MCF 10A (cell line): ENCODE measurements around the gene IL17C. TPM values are rescaled to one million over a fixed set of nuclear protein-coding genes. Genes with fewer than 3 reads are reported as not detected.
"Not testable (repeated sequence)": the region's sequence is repeated elsewhere in the genome, so short reads cannot be mapped to it uniquely, and the experiment has no call there.

Source experiments
- BruUV-seq: library from RNA; stranded (reverse); fragments of 400-500 nt; replicated peaks from 2 replicates; lab custom pipeline; 2021; lab: Mats Ljungman, UMichigan
- CTCF ChIA-PET: fragments of 300-600 bp; sonication (Branson Sonifier 250); formaldehyde crosslinking; extraction: SDS; loops from one replicate; lab custom pipeline; 2021; ENCODE audit warnings: antibody characterized with exemption, inconsistent platforms; lab: Yijun Ruan, JAX
- POLR2A ChIA-PET: fragments of 300-600, 350-650 bp; sonication (Branson Sonifier 250); formaldehyde crosslinking; extraction: SDS; loops from one replicate; lab custom pipeline; 2020; ENCODE audit warnings: antibody characterized with exemption, inconsistent platforms; lab: Yijun Ruan, JAX
- DNase-seq: peaks from one replicate; pipeline ENCODE4 v3.0.0-alpha.2; 2018; ENCODE audit not compliant: unreplicated experiment
- H3K27ac Mint-ChIP-seq: one replicate; pipeline ENCODE4 v1.8.0; 2022; ENCODE audit warnings: mild to moderate bottlenecking, low read depth, mixed read lengths; ENCODE audit not compliant: unreplicated experiment
- H3K27me3 Mint-ChIP-seq: one replicate; pipeline ENCODE4 v1.8.0; 2022; ENCODE audit warnings: mixed read lengths; ENCODE audit not compliant: insufficient read depth, unreplicated experiment
- H3K36me3 Mint-ChIP-seq: one replicate; pipeline ENCODE4 v1.8.0; 2022; ENCODE audit warnings: mild to moderate bottlenecking, moderate library complexity, mixed read lengths; ENCODE audit not compliant: insufficient read depth, unreplicated experiment
- H3K4me1 Mint-ChIP-seq: one replicate; pipeline ENCODE4 v1.8.0; 2022; ENCODE audit warnings: mixed read lengths; ENCODE audit not compliant: insufficient read depth, unreplicated experiment
- H3K4me3 Mint-ChIP-seq: one replicate; pipeline ENCODE4 v1.8.0; 2022; ENCODE audit warnings: mild to moderate bottlenecking, moderate library complexity, mixed read lengths; ENCODE audit not compliant: unreplicated experiment
- H3K9me3 Mint-ChIP-seq: one replicate; pipeline ENCODE4 v1.8.0; 2022; ENCODE audit warnings: mixed read lengths; ENCODE audit not compliant: unreplicated experiment
- CTCF ChIP-seq: fragments of 200-600 bp; IDR thresholded peaks from one replicate; pipeline ENCODE4 v1.8.0; 2022; ENCODE audit warnings: antibody characterized with exemption, mild to moderate bottlenecking; ENCODE audit not compliant: unreplicated experiment
- intact Hi-C: fragments of 100-400 bp; cut with micrococcal nuclease; formaldehyde crosslinking; loops from 2 replicates; pipeline ENCODE4 v1.14.1; 2022
- total RNA-seq: library from RNA; stranded (reverse); gene quantifications from 2 replicates; pipeline ENCODE4 v1.2.3, GENCODE V29; 2022

IL17C gene
- total RNA-seq, 1 experiment from 2014 or later, result not detected

- POLR2A ChIA-PET, result interaction anchor here (0.7 to 0.8 kb wide), 2 partner anchors 21 to 72 kb away, joined by 3 to 4 read pairs; no protein-coding TSS in a partner anchor
- H3K4me3 Mint-ChIP-seq, result no peak overlapping the region
- no peaks in the 10 kb centered on the region for H3K36me3 Mint-ChIP-seq
- H3K9me3 Mint-ChIP-seq, result no peaks in the 10 kb centered on the region
- no peaks in the 10 kb centered on the region for H3K27me3 Mint-ChIP-seq
- intact Hi-C loops, result no loop called here
- TF ChIP-seq CTCF, result no peak
- CTCF ChIA-PET, result interaction anchor here (0.8 kb wide), 1 partner anchor 71 kb away, joined by 4 read pairs; no protein-coding TSS in a partner anchor
- H3K27ac Mint-ChIP-seq, result no peak overlapping the region
- no peak for DNase-seq
- H3K4me1 Mint-ChIP-seq, result no peaks in the 10 kb centered on the region
- BruUV-seq, result no TSS peak
These were observed 27.2 kb downstream of the IL17C start for GRCh38 chr16:88665570-88665969.

DNA sequence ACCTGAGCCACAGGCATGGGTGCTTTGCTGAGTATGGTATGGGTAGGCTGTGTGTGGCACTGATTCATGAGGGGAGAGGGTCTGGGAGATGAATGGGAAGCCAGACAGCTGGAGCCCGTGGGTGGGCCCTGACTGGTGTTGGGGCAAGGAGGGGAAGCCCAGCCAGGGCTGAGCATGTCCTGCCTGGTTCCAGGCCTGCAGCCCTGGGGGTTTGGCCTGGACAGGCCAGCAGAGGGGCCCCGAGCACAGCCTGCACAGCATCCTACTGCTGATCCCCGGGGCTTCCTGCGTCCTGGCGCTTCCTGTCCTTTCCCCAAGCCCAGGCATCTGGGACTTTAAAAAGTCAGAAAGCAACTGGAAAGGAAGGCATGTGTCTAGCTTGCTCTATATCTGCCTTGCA is 29.1 kb downstream of the IL17C start:
- POLR2A ChIA-PET, result interaction anchor here (0.6 kb wide), 1 partner anchor 1053 kb away, joined by 3 read pairs; the partner anchor contains the start of gene VPS9D1
- Mint-ChIP-seq H3K27ac (no peak overlapping the region), H3K27me3 (no peaks in the 10 kb centered on the region), H3K36me3 (no peaks in the 10 kb centered on the region), H3K9me3 (no peaks in the 10 kb centered on the region), H3K4me1 (no peaks in the 10 kb centered on the region), H3K4me3 (no peak overlapping the region)
- CTCF ChIA-PET, result interaction anchor here (1.4 kb wide), 1 partner anchor 12 kb away, joined by 3 read pairs; no protein-coding TSS in a partner anchor
- intact Hi-C loops, result no loop called here
- no peak for DNase-seq
- no TSS peak for BruUV-seq
- TF ChIP-seq CTCF, result no peak

DNA sequence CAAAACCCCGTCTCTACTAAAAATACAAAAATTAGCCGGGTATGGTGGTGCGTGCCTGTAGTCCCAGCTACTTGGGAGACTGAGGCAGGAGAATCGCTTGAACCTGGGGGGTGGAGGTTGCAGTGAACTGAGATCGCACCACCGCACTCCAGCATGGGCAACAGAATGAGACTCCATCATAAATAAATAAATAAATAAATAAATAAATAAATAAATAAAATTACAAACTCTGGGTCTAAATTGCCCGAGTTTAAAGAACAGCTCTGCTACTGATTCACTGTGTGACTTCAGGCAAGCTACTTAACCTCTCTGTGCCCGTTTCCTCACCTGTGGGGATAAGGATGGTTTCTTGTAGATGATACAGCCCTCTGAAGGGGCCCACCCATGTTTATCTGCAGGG is 31.1 kb downstream of the IL17C start:
- H3K27me3 Mint-ChIP-seq, BruUV-seq, intact Hi-C loops: not testable (repeated sequence)

DNA sequence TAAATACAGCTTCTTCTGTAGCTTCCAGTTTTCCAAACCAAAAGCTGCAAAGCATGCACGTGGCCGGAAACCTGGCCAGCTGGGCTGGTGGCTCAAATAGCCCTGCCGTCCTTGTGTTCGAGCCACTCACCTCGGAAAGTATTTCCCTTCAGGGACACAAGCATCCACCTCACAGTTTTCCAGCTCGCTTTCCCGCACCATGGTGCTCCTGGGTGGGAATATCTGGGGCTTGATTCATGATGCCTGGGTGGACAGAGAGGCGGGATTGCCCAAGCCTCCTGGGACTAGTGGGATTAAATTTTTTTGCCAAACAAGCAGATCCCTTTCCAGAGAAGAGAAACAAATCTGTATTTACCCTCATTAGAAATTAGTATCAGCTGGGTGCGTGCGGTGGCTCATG is 31.6 kb downstream of the IL17C start:
- H3K36me3 Mint-ChIP-seq, result no peaks in the 10 kb centered on the region
- H3K27ac Mint-ChIP-seq, result no peak overlapping the region
- H3K4me3 Mint-ChIP-seq, result no peak overlapping the region
- H3K27me3 Mint-ChIP-seq, result no peaks in the 10 kb centered on the region
- no peaks in the 10 kb centered on the region for H3K9me3 Mint-ChIP-seq
- no peak for DNase-seq
- no TSS peak for BruUV-seq
- TF ChIP-seq CTCF, result no peak
- intact Hi-C loops, result no loop called here
- ChIA-PET POLR2A (no interaction called here), CTCF (interaction anchor here (0.6 kb wide), 1 partner anchor 27 kb away, joined by 3 read pairs; no protein-coding TSS in a partner anchor)
- no peaks in the 10 kb centered on the region for H3K4me1 Mint-ChIP-seq

More for the DNA sequence above, 31.1 kb downstream of the IL17C start:
- DNase-seq, POLR2A ChIA-PET, H3K4me3 Mint-ChIP-seq, H3K9me3 Mint-ChIP-seq, H3K4me1 Mint-ChIP-seq, H3K27ac Mint-ChIP-seq, H3K36me3 Mint-ChIP-seq, CTCF ChIA-PET: not testable (repeated sequence)
